SK-N-SH (cell line): Measurements from ENCODE around the gene CDKL5. TPM values are rescaled to one million over a fixed set of nuclear protein-coding genes. Genes with fewer than 3 reads are reported as not detected.

Experiments
- CTCF ChIA-PET: fragments of 300-600, 350-600 bp; formaldehyde crosslinking; extraction: SDS; loops from one replicate; lab custom pipeline; 2021; lab: Yijun Ruan, JAX
- POLR2A ChIA-PET: fragments of 350-600 bp; sonication (Branson Sonifier 250); formaldehyde crosslinking; extraction: SDS; loops from one replicate; lab custom pipeline; 2020; ENCODE audit warnings: antibody characterized with exemption, inconsistent platforms; lab: Yijun Ruan, JAX
- DNase-seq: peaks from one replicate; pipeline ENCODE4 v3.0.0; 2012
- H2AFZ ChIP-seq: fragments of 200-600 bp; sonication (generic); 2 replicates; pipeline ENCODE4 v1.8.1; 2016; ENCODE audit warnings: antibody characterized with exemption, mild to moderate bottlenecking, low read depth
- H3F3A ChIP-seq: fragments of 200-600 bp; sonication (generic); replicated peaks from 2 replicates; pipeline ENCODE3; 2016; ENCODE audit warnings: antibody characterized with exemption, mild to moderate bottlenecking; ENCODE audit not compliant: insufficient read depth
- H3K27ac ChIP-seq, 2 experiments: fragments of 200-500 bp in 1 of 2; fragments of 200-600 bp in 1 of 2; sonication (Bioruptor generic) in 1 of 2; sonication (generic), shearing (Covaris generic) in 1 of 2; 2 replicates each; pipeline versions ENCODE4 v1.5.1 to v1.6.1; 2014 to 2016; ENCODE audit warnings: low read depth in 2 of 2, inconsistent platforms in 1 of 2, low read length in 1 of 2, mild to moderate bottlenecking in 1 of 2, mixed read lengths in 1 of 2
- H3K27me3 ChIP-seq: fragments of 200-600 bp; sonication (generic), shearing (Covaris generic); 2 replicates; pipeline ENCODE4 v1.6.1; 2016; ENCODE audit warnings: mixed run types; ENCODE audit not compliant: insufficient read depth
- H3K36me3 ChIP-seq, 2 experiments: fragments of 200-500 bp in 1 of 2; fragments of 200-600 bp in 1 of 2; sonication (Bioruptor generic) in 1 of 2; sonication (generic) in 1 of 2; replicated peaks in 1 of 2; 2 replicates each; pipeline versions ENCODE3 to v1.5.1; 2014 to 2016; ENCODE audit warnings: low read length in 1 of 2, mild to moderate bottlenecking in 1 of 2; ENCODE audit not compliant: insufficient read depth in 2 of 2, control insufficient read depth in 1 of 2
- H3K4me1 ChIP-seq, 2 experiments: fragments of 200-500 bp in 1 of 2; fragments of 200-600 bp in 1 of 2; sonication (Bioruptor generic) in 1 of 2; sonication (generic), shearing (Covaris generic) in 1 of 2; 2 replicates each; pipeline versions ENCODE4 v1.5.1 to v1.6.1; 2014 to 2016; ENCODE audit warnings: low read depth in 1 of 2, low read length in 1 of 2, mixed run types in 1 of 2; ENCODE audit not compliant: insufficient read depth in 2 of 2, control insufficient read depth in 1 of 2
- H3K4me2 ChIP-seq: fragments of 200-600 bp; sonication (generic), shearing (Covaris generic); 2 replicates; pipeline ENCODE4 v1.6.1; 2017; ENCODE audit warnings: mixed run types
- H3K4me3 ChIP-seq, 2 experiments: fragments of 200-500 bp in 1 of 2; fragments of 200-600 bp in 1 of 2; sonication (Bioruptor generic) in 1 of 2; sonication (generic), shearing (Covaris generic) in 1 of 2; 2 replicates each; pipeline versions ENCODE4 v1.5.1 to v1.8.1; 2014 to 2016; ENCODE audit warnings: low read depth in 2 of 2, inconsistent platforms in 1 of 2, low read length in 1 of 2, mild to moderate bottlenecking in 1 of 2, mixed read lengths in 1 of 2, moderate library complexity in 1 of 2
- H3K79me2 ChIP-seq: fragments of 200-600 bp; sonication (generic); 2 replicates; pipeline ENCODE4 v1.8.1; 2017; ENCODE audit warnings: mild to moderate bottlenecking; ENCODE audit not compliant: insufficient read depth
- H3K9ac ChIP-seq: fragments of 200-600 bp; sonication (generic); 2 replicates; pipeline ENCODE4 v1.6.1; 2017; ENCODE audit warnings: mixed run types
- H3K9me2 ChIP-seq: fragments of 200-600 bp; sonication (generic); 2 replicates; pipeline ENCODE4 v1.6.1; 2017; ENCODE audit warnings: mixed run types
- H3K9me3 ChIP-seq: fragments of 200-600 bp; sonication (generic); 2 replicates; pipeline ENCODE4 v1.6.1; 2017; ENCODE audit warnings: mixed run types, mild to moderate bottlenecking, moderate library complexity
- H4K20me1 ChIP-seq: fragments of 200-600 bp; sonication (generic); 2 replicates; pipeline ENCODE4 v1.6.1; 2017; ENCODE audit warnings: mild to moderate bottlenecking, mixed run types; ENCODE audit not compliant: insufficient read depth
- CHD2 ChIP-seq: fragments of 150-350 bp; IDR thresholded peaks from 2 replicates; pipeline ENCODE4 v1.6.1; 2018; ENCODE audit warnings: low read length; ENCODE audit not compliant: partially characterized antibody
- EZH2phosphoT487 ChIP-seq: fragments of 200-600 bp; sonication (generic); IDR thresholded peaks from 2 replicates; pipeline ENCODE4 v1.6.1; 2017; ENCODE audit warnings: low read depth, mixed run types, mild to moderate bottlenecking, antibody characterized with exemption, moderate library complexity, borderline replicate concordance
- FOSL2 ChIP-seq: IDR thresholded peaks from 2 replicates; pipeline ENCODE4 v1.4.0; 2012; ENCODE audit warnings: low read depth, mild to moderate bottlenecking, moderate library complexity, borderline replicate concordance
- GATA2 ChIP-seq: sonication (generic); formaldehyde crosslinking; IDR thresholded peaks from 2 replicates; pipeline ENCODE4 v1.5.0; 2020; ENCODE audit warnings: mild to moderate bottlenecking, missing genetic modification reagents
- JUND ChIP-seq: IDR thresholded peaks from 2 replicates; pipeline ENCODE4 v1.4.0; 2012
- NFIC ChIP-seq: IDR thresholded peaks from 2 replicates; pipeline ENCODE4 v1.4.0; 2012; ENCODE audit warnings: borderline replicate concordance
- NRF1 ChIP-seq: IDR thresholded peaks from 2 replicates; pipeline ENCODE4 v1.6.1; 2012; ENCODE audit warnings: low read depth, mild to moderate bottlenecking, low read length
- POLR2AphosphoS5 ChIP-seq: IDR thresholded peaks from 2 replicates; pipeline ENCODE4 v1.6.1; 2012; ENCODE audit warnings: low read depth, low read length
- RAD21 ChIP-seq: IDR thresholded peaks from 2 replicates; pipeline ENCODE4 v1.6.1; 2012; ENCODE audit warnings: mild to moderate bottlenecking, low read length
- RCOR1 ChIP-seq: fragments of 150-350 bp; IDR thresholded peaks from 2 replicates; pipeline ENCODE4 v1.6.1; 2017; ENCODE audit warnings: antibody characterized with exemption, low read length
- RXRA ChIP-seq: IDR thresholded peaks from 2 replicates; pipeline ENCODE4 v1.4.0; 2012; ENCODE audit warnings: low read depth, mild to moderate bottlenecking, borderline replicate concordance
- SIN3A ChIP-seq: IDR thresholded peaks from 2 replicates; pipeline ENCODE4 v1.6.1; 2012; ENCODE audit warnings: low read depth, mild to moderate bottlenecking, low read length, moderate library complexity, borderline replicate concordance
- TEAD4 ChIP-seq: IDR thresholded peaks from 2 replicates; pipeline ENCODE4 v1.4.0; 2012; ENCODE audit warnings: mild to moderate bottlenecking, borderline replicate concordance; ENCODE audit not compliant: insufficient read depth
- YY1 ChIP-seq: IDR thresholded peaks from 2 replicates; pipeline ENCODE4 v1.4.0; 2012; ENCODE audit warnings: low read depth, mild to moderate bottlenecking
- WGBS: methylation state at CpG from one replicate; pipeline ENCODE4 v1.1.6; 2017; ENCODE audit warnings: low lambda C conversion rate; 5-methylcytosine and 5-hydroxymethylcytosine counted together
- polyA plus RNA-seq, 3 experiments: library from polyadenylated mRNA; depleted of rRNA; stranded (reverse); fragments of >200 nt; gene quantifications; 2 replicates each; pipeline ENCODE4 v1.2.3, GENCODE V29; 2012
- TF ChIP-seq, protein P1 (sequence below): IDR thresholded peaks from 2 replicates; pipeline ENCODE4 v1.4.0; 2012; ENCODE audit warnings: low read depth, borderline replicate concordance
- TF ChIP-seq, protein P2 (sequence below): fragments of 150-350 bp; IDR thresholded peaks from 2 replicates; pipeline ENCODE4 v1.6.1; 2016; ENCODE audit warnings: mild to moderate bottlenecking, low read depth, low read length
- TF ChIP-seq, protein P3 (sequence below): IDR thresholded peaks from 2 replicates; pipeline ENCODE4 v1.4.0; 2012; ENCODE audit warnings: low read depth, borderline replicate concordance

The CDKL5 gene
- polyA plus RNA-seq, 1 of the 3 experiments (the other 2 are of a cell fraction), result 1.3 TPM

DNA sequence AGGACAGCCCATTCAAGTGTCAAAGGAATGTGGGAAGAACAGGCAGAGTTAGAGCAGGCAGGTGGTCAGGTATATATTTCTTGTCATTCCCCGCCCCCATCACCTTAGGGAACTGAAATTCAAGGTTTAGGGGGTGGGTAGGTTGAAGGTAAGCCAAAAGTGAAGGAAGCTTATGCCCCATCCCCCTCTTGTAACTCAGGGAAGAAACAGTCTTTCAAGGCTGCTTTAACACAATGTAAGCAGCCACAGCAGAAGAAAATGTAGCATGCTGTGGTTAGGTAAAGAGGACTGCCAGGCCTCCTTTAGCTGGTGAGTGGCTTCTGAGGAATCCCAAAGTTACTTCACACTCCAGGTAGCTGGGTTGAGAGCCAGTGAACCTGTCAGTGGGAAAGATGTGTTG is 124.2 kb downstream of the CDKL5 start:
- Histone ChIP-seq H2AFZ (no peak overlapping the region), H3F3A (no peaks in the 10 kb centered on the region), H3K9ac (no peak overlapping the region), H3K4me2 (no peak overlapping the region), H3K9me3 (no peaks in the 10 kb centered on the region), H3K36me3 (no peaks in the 10 kb centered on the region), H3K79me2 (no peaks in the 10 kb centered on the region), H3K4me3 (no peak overlapping the region), H3K27ac (no peak overlapping the region), H4K20me1 (no peaks in the 10 kb centered on the region), H3K27me3 (no peaks in the 10 kb centered on the region), H3K9me2 (no peaks in the 10 kb centered on the region), H3K4me1 (peaks cover 0 to 5% of the 10 kb centered on the region in 2 experiments; a peak in 2 of 4 replicates)
- ChIA-PET CTCF (no interaction called here), POLR2A (no interaction called here)
- no peak for TF ChIP-seq JUND
- TF ChIP-seq, protein P1, sequence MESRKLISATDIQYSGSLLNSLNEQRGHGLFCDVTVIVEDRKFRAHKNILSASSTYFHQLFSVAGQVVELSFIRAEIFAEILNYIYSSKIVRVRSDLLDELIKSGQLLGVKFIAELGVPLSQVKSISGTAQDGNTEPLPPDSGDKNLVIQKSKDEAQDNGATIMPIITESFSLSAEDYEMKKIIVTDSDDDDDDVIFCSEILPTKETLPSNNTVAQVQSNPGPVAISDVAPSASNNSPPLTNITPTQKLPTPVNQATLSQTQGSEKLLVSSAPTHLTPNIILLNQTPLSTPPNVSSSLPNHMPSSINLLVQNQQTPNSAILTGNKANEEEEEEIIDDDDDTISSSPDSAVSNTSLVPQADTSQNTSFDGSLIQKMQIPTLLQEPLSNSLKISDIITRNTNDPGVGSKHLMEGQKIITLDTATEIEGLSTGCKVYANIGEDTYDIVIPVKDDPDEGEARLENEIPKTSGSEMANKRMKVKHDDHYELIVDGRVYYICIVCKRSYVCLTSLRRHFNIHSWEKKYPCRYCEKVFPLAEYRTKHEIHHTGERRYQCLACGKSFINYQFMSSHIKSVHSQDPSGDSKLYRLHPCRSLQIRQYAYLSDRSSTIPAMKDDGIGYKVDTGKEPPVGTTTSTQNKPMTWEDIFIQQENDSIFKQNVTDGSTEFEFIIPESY, result no peak
- TF ChIP-seq GATA2 (CRISPR knock-in tag), result no peak
- TF ChIP-seq CHD2, result no peak
- TF ChIP-seq NRF1, result no peak
- TF ChIP-seq EZH2phosphoT487, result no peak
- no peak for TF ChIP-seq SIN3A
- TF ChIP-seq, protein P2, sequence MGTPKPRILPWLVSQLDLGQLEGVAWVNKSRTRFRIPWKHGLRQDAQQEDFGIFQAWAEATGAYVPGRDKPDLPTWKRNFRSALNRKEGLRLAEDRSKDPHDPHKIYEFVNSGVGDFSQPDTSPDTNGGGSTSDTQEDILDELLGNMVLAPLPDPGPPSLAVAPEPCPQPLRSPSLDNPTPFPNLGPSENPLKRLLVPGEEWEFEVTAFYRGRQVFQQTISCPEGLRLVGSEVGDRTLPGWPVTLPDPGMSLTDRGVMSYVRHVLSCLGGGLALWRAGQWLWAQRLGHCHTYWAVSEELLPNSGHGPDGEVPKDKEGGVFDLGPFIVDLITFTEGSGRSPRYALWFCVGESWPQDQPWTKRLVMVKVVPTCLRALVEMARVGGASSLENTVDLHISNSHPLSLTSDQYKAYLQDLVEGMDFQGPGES, result no peak
- no peak for TF ChIP-seq TEAD4
- no peak for TF ChIP-seq RXRA
- TF ChIP-seq NFIC, result no peak
- TF ChIP-seq RCOR1, result no peak
- TF ChIP-seq, protein P3, sequence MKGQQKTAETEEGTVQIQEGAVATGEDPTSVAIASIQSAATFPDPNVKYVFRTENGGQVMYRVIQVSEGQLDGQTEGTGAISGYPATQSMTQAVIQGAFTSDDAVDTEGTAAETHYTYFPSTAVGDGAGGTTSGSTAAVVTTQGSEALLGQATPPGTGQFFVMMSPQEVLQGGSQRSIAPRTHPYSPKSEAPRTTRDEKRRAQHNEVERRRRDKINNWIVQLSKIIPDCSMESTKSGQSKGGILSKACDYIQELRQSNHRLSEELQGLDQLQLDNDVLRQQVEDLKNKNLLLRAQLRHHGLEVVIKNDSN, result no peak
- TF ChIP-seq RAD21, result no peak
- TF ChIP-seq YY1, result no peak
- no peak for TF ChIP-seq POLR2AphosphoS5
- no peak for TF ChIP-seq FOSL2
- DNase-seq, result no peak
- WGBS, result 10% methylated on average over 1 of the region's 1 CpG
